ENCODE data around the gene SFT2D1. TPM values are rescaled to one million over a fixed set of nuclear protein-coding genes. Genes with fewer than 3 reads are reported as not detected.

Gene SFT2D1
- total RNA-seq, 4 donors from 2014 or later: 26.4 to 31.9 (median 28.2) TPM

GRCh38 chr6:166361077-166361429 is 18.7 kb upstream of the SFT2D1 start:
- no peak for TF ChIP-seq CTCF (IDR thresholded peaks at IDR 0.05)
- H3K4me3 ChIP-seq: no peak overlapping the region
- DNase-seq: no peak
- no peaks in the 10 kb centered on the region for H3K4me1 ChIP-seq
- no peaks in the 10 kb centered on the region for H3K9me3 ChIP-seq
- peaks cover 0 to 27% (median 0%) of the 10 kb centered on the region in 3 donors for H3K36me3 ChIP-seq
- H3K27ac ChIP-seq: no peak overlapping the region
- H3K27me3 ChIP-seq: no peaks in the 10 kb centered on the region

GRCh38 chr6:166360243-166361076 is 18.1 kb upstream of the SFT2D1 start:
- Histone ChIP-seq H3K4me3 (no peak overlapping the region), H3K4me1 (no peaks in the 10 kb centered on the region), H3K9me3 (no peaks in the 10 kb centered on the region), H3K27ac (no peak overlapping the region), H3K36me3 (peaks cover 0 to 23% (median 0%) of the 10 kb centered on the region in 3 donors), H3K27me3 (no peaks in the 10 kb centered on the region)
- no peak for DNase-seq
- TF ChIP-seq POLR2A (IDR thresholded peaks at IDR 0.05) (no peak), CTCF (IDR thresholded peaks at IDR 0.05) (no peak)

- Histone ChIP-seq H3K4me3 (no peak overlapping the region), H3K9me3 (no peaks in the 10 kb centered on the region), H3K4me1 (no peaks in the 10 kb centered on the region), H3K27me3 (no peaks in the 10 kb centered on the region), H3K36me3 (no peaks in the 10 kb centered on the region), H3K27ac (no peak overlapping the region)
- DNase-seq: no peak
- TF ChIP-seq POLR2A (IDR thresholded peaks at IDR 0.05) (no peak), CTCF (IDR thresholded peaks at IDR 0.05) (no peak)
These were observed 13.2 kb upstream of the SFT2D1 start for GRCh38 chr6:166355552-166355951.

- Histone ChIP-seq H3K36me3 (no peaks in the 10 kb centered on the region), H3K4me3 (no peak overlapping the region), H3K4me1 (no peaks in the 10 kb centered on the region), H3K27ac (no peak overlapping the region), H3K9me3 (no peaks in the 10 kb centered on the region), H3K27me3 (no peaks in the 10 kb centered on the region)
- TF ChIP-seq CTCF (IDR thresholded peaks at IDR 0.05) (no peak), POLR2A (IDR thresholded peaks at IDR 0.05) (no peak)
- no peak for DNase-seq
These were observed 12.6 kb upstream of the SFT2D1 start for GRCh38 chr6:166354965-166355364.

- no peaks in the 10 kb centered on the region for H3K36me3 ChIP-seq
- H3K27me3 ChIP-seq: no peaks in the 10 kb centered on the region
- H3K27ac ChIP-seq: no peak overlapping the region
- no peak overlapping the region for H3K4me3 ChIP-seq
- TF ChIP-seq CTCF (IDR thresholded peaks at IDR 0.05) (no peak), POLR2A (IDR thresholded peaks at IDR 0.05) (no peak)
- no peaks in the 10 kb centered on the region for H3K4me1 ChIP-seq
- DNase-seq: no peak
- H3K9me3 ChIP-seq: no peaks in the 10 kb centered on the region
These were observed 11.8 kb upstream of the SFT2D1 start for GRCh38 chr6:166354143-166354542.

Measured in Peyer's patch (tissue), 4 donors.